GM21737 (cell line): Measurements from ENCODE around the gene APOD.
"Not testable (repeated sequence)": the region's sequence is repeated elsewhere in the genome, so short reads cannot be mapped to it uniquely, and the experiment has no call there.

Experiments used
- ATAC-seq: cut with Tn5 transposase; IDR thresholded peaks from one replicate; pipeline ENCODE4 v1.9.1; 2021; ENCODE audit warnings: mild to moderate bottlenecking, moderate library complexity; ENCODE audit not compliant: unreplicated experiment

Gene APOD

GRCh38 chr3:195583831-195584542 lies at the start of gene APOD:
TSS of gene APOD (minus strand) at chr3:195583940. CDS start at chr3:195579461, 4,479 bp downstream.
- no peak for ATAC-seq

GRCh38 chr3:195633351-195633750 lies 49.6 kb upstream of the APOD start:
- not testable (repeated sequence) for ATAC-seq

GRCh38 chr3:195632501-195633185 lies 48.9 kb upstream of the APOD start:
- not testable (repeated sequence) for ATAC-seq

GRCh38 chr3:195632046-195632445 lies 48.3 kb upstream of the APOD start:
- ATAC-seq, result not testable (repeated sequence)

GRCh38 chr3:195630938-195631495 lies 47.3 kb upstream of the APOD start:
- not testable (repeated sequence) for ATAC-seq

GRCh38 chr3:195630086-195630917 lies 46.6 kb upstream of the APOD start:
- not testable (repeated sequence) for ATAC-seq

GRCh38 chr3:195629682-195630081 lies 45.9 kb upstream of the APOD start:
- ATAC-seq, result not testable (repeated sequence)

- ATAC-seq, result not testable (repeated sequence)
These were observed 44.7 kb upstream of the APOD start for GRCh38 chr3:195628386-195628920.

- ATAC-seq, result not testable (repeated sequence)
These were observed 44.0 kb upstream of the APOD start for GRCh38 chr3:195627515-195628385.

- ATAC-seq, result peak; percentile 81
These were observed 41.1 kb upstream of the APOD start for GRCh38 chr3:195624603-195625560.

GRCh38 chr3:195624171-195624570 lies 40.4 kb upstream of the APOD start:
- peak; percentile 5 for ATAC-seq

- ATAC-seq, result not testable (repeated sequence)
These were observed 39.7 kb upstream of the APOD start for GRCh38 chr3:195623217-195623965.

GRCh38 chr3:195622523-195623170 lies 38.9 kb upstream of the APOD start:
- not testable (repeated sequence) for ATAC-seq

GRCh38 chr3:195622012-195622411 lies 38.3 kb upstream of the APOD start:
- not testable (repeated sequence) for ATAC-seq

- ATAC-seq, result not testable (repeated sequence)
These were observed 37.4 kb upstream of the APOD start for GRCh38 chr3:195621095-195621494.

GRCh38 chr3:195620476-195620875 lies 36.7 kb upstream of the APOD start:
- not testable (repeated sequence) for ATAC-seq
